Measurements from ENCODE around the gene GNG11.

GNG11 gene

GRCh38 chr7:93921607-93922566 lies at the start of gene GNG11:
Gene GNG11, plus strand, starts transcription at chr7:93921735. Its CDS starts 403 bp downstream, at chr7:93922138.
- DNase-seq (ENCODE audit: low read depth in 2 of 2), result peak in 1 of 2 donors; percentile 1

GRCh38 chr7:93873998-93874574 lies 47.4 kb upstream of the GNG11 start:
- DNase-seq (ENCODE audit: low read depth in 2 of 2), result no peak

GRCh38 chr7:93877742-93878141 lies 43.8 kb upstream of the GNG11 start:
- no peak for DNase-seq (ENCODE audit: low read depth in 2 of 2)

- no peak for DNase-seq (ENCODE audit: low read depth in 2 of 2)
These were observed 42.2 kb upstream of the GNG11 start for GRCh38 chr7:93879356-93879755.

GRCh38 chr7:93882468-93882867 lies 39.1 kb upstream of the GNG11 start:
- no peak for DNase-seq (ENCODE audit: low read depth in 2 of 2)

GRCh38 chr7:93883078-93883916 lies 38.2 kb upstream of the GNG11 start:
- no peak for DNase-seq (ENCODE audit: low read depth in 2 of 2)

- DNase-seq (ENCODE audit: low read depth in 2 of 2), result no peak
These were observed 37.6 kb upstream of the GNG11 start for GRCh38 chr7:93883917-93884345.

GRCh38 chr7:93884541-93884940 lies 37.0 kb upstream of the GNG11 start:
- DNase-seq (ENCODE audit: low read depth in 2 of 2), result no peak

GRCh38 chr7:93889261-93889660 lies 32.3 kb upstream of the GNG11 start:
- DNase-seq (ENCODE audit: low read depth in 2 of 2), result no peak

GRCh38 chr7:93890041-93890463 lies 31.5 kb upstream of the GNG11 start:
- no peak for DNase-seq (ENCODE audit: low read depth in 2 of 2)

- DNase-seq (ENCODE audit: low read depth in 2 of 2), result peak in 1 of 2 donors; percentile 5
These were observed 31.0 kb upstream of the GNG11 start, which contains the start of gene TFPI2 for GRCh38 chr7:93890464-93891068. Gene TFPI2, minus strand, starts transcription at chr7:93890753. Its CDS starts 75 bp downstream, at chr7:93890678.

GRCh38 chr7:93894426-93894825 lies 27.1 kb upstream of the GNG11 start:
- DNase-seq (ENCODE audit: low read depth in 2 of 2), result no peak

GRCh38 chr7:93894966-93895640 lies 26.4 kb upstream of the GNG11 start:
- no peak for DNase-seq (ENCODE audit: low read depth in 2 of 2)

- no peak for DNase-seq (ENCODE audit: low read depth in 2 of 2)
These were observed 25.5 kb upstream of the GNG11 start for GRCh38 chr7:93895859-93896600.

GRCh38 chr7:93897680-93898079 lies 23.9 kb upstream of the GNG11 start:
- no peak for DNase-seq (ENCODE audit: low read depth in 2 of 2)

GRCh38 chr7:93902777-93903423 lies 18.6 kb upstream of the GNG11 start:
- DNase-seq (ENCODE audit: low read depth in 2 of 2), result no peak

- no peak for DNase-seq (ENCODE audit: low read depth in 2 of 2)
These were observed 15.3 kb upstream of the GNG11 start, which contains the start of gene GNGT1 for GRCh38 chr7:93906267-93906666. Gene GNGT1, plus strand, starts transcription at chr7:93906567. Its CDS starts 180 bp downstream, at chr7:93906747.

GRCh38 chr7:93910076-93910994 lies 11.2 kb upstream of the GNG11 start:
- DNase-seq (ENCODE audit: low read depth in 2 of 2), result no peak
